Endothelial cell of umbilical vein (primary cell): Measurements from ENCODE around the gene PAFAH2. TPM values are rescaled to one million over a fixed set of nuclear protein-coding genes. Genes with fewer than 3 reads are reported as not detected.

ENCODE experiments used
- BruUV-seq: library from RNA; stranded (reverse); fragments of 400-500 nt; replicated peaks from 2 replicates; lab custom pipeline; 2021; lab: Mats Ljungman, UMichigan
- CTCF ChIA-PET: fragments of 300-600, 350-600 bp; sonication (Branson Sonifier 250); formaldehyde crosslinking; loops from one replicate; lab custom pipeline; 2021; ENCODE audit warnings: antibody characterized with exemption, inconsistent platforms; lab: Charles Lee
- POLR2A ChIA-PET: fragments of 300-600, 350-600 bp; sonication (Branson Sonifier 250); formaldehyde crosslinking; loops from one replicate; lab custom pipeline; 2021; ENCODE audit warnings: antibody characterized with exemption, inconsistent platforms; lab: Charles Lee
- DNase-seq: peaks from one replicate; pipeline ENCODE4 v3.0.0-alpha.2; 2011; ENCODE audit warnings: low read depth, low spot score
- FAIRE-seq: peaks from 2 replicates; lab custom pipeline; 2011; peaks lifted over from hg19 to GRCh38; lab: Jason Lieb, UNC
- H2AFZ ChIP-seq: 2 replicates; pipeline ENCODE4 v1.6.0; 2012; ENCODE audit warnings: low read depth, low read length, control low read depth, inconsistent platforms
- H3K27ac ChIP-seq: 2 replicates; pipeline ENCODE4 v1.5.1; 2011; ENCODE audit warnings: low read depth, mild to moderate bottlenecking, control low read depth, low read length, moderate library complexity; ENCODE audit not compliant: insufficient read depth
- H3K27me3 ChIP-seq, 2 experiments: 2 replicates each; pipeline versions ENCODE4 v1.6.0 to v1.6.1; 2011; ENCODE audit warnings: low read length in 2 of 2, mixed read lengths in 1 of 2; ENCODE audit not compliant: control insufficient read depth in 2 of 2, insufficient read depth in 2 of 2
- H3K36me3 ChIP-seq, 2 experiments: 2 replicates in 1 of 2; 3 replicates in 1 of 2; pipeline ENCODE4 v1.5.1; 2011; ENCODE audit warnings: low read length in 2 of 2, mild to moderate bottlenecking in 1 of 2, moderate library complexity in 1 of 2; ENCODE audit not compliant: control insufficient read depth in 2 of 2, insufficient read depth in 2 of 2; ENCODE audit errors: extremely low read depth in 1 of 2
- H3K4me1 ChIP-seq: 3 replicates; pipeline ENCODE4 v1.5.1; 2011; ENCODE audit warnings: mild to moderate bottlenecking, low read length; ENCODE audit not compliant: control insufficient read depth, insufficient read depth; ENCODE audit errors: extremely low read depth
- H3K4me2 ChIP-seq: 2 replicates; pipeline ENCODE4 v1.6.1; 2011; ENCODE audit warnings: low read length, control low read depth, mixed read lengths; ENCODE audit not compliant: insufficient read depth
- H3K4me3 ChIP-seq, 3 experiments: fragments of 200-600 bp in 1 of 3; sonication (generic), shearing (Covaris generic) in 1 of 3; replicated peaks in 1 of 3; 2 replicates each; pipeline ENCODE4 v1.5.1; 2011 to 2016; ENCODE audit warnings: control low read depth in 3 of 3, low read length in 3 of 3, mild to moderate bottlenecking in 2 of 3, inconsistent platforms in 1 of 3, low read depth in 1 of 3, moderate library complexity in 1 of 3; ENCODE audit not compliant: insufficient read depth in 1 of 3
- H3K79me2 ChIP-seq: 2 replicates; pipeline ENCODE4 v1.6.0; 2012; ENCODE audit warnings: low read length, inconsistent platforms; ENCODE audit not compliant: control insufficient read depth, insufficient read depth
- H3K9ac ChIP-seq: replicated peaks from 2 replicates; pipeline ENCODE3; 2011; ENCODE audit warnings: low read length, control low read depth; ENCODE audit not compliant: insufficient read depth; ENCODE audit errors: extremely low read depth
- H3K9me1 ChIP-seq: replicated peaks from 3 replicates; pipeline ENCODE4 v1.6.0; 2011; ENCODE audit warnings: mild to moderate bottlenecking, low read length; ENCODE audit not compliant: control insufficient read depth, insufficient read depth; ENCODE audit errors: extremely low read depth
- H3K9me3 ChIP-seq: replicated peaks from 2 replicates; pipeline ENCODE4 v1.5.1; 2012; ENCODE audit warnings: low read length, inconsistent platforms; ENCODE audit not compliant: control insufficient read depth, insufficient read depth
- H4K20me1 ChIP-seq: replicated peaks from 2 replicates; pipeline ENCODE3; 2011; ENCODE audit warnings: mild to moderate bottlenecking, low read length; ENCODE audit not compliant: control insufficient read depth, insufficient read depth; ENCODE audit errors: extremely low read depth
- EZH2 ChIP-seq: IDR thresholded peaks from 2 replicates; pipeline ENCODE4 v1.6.1; 2012; ENCODE audit warnings: borderline replicate concordance, low read depth, mild to moderate bottlenecking, moderate library complexity, low read length, inconsistent platforms; ENCODE audit not compliant: severe bottlenecking
- FOS ChIP-seq: IDR thresholded peaks from 2 replicates; pipeline ENCODE4 v1.6.1; 2011; ENCODE audit warnings: mild to moderate bottlenecking, low read length, moderate library complexity, borderline replicate concordance; ENCODE audit not compliant: insufficient read depth
- GATA2 ChIP-seq: IDR thresholded peaks from 2 replicates; pipeline ENCODE4 v1.7.0; 2011; ENCODE audit warnings: low read depth, mild to moderate bottlenecking, moderate library complexity, mixed read lengths, low read length; ENCODE audit not compliant: insufficient read length, insufficient read depth
- JUN ChIP-seq: IDR thresholded peaks from 2 replicates; pipeline ENCODE4 v1.6.1; 2011; ENCODE audit warnings: borderline replicate concordance, low read depth; ENCODE audit not compliant: insufficient read length, insufficient read depth
- MAX ChIP-seq: IDR thresholded peaks from 2 replicates; pipeline ENCODE4 v1.6.1; 2011; ENCODE audit not compliant: insufficient read depth, insufficient read length
- MYC ChIP-seq: IDR thresholded peaks from one replicate; pipeline ENCODE4 v1.6.1; 2011; ENCODE audit warnings: mild to moderate bottlenecking, low read depth, low read length
- POLR2A ChIP-seq: IDR thresholded peaks from 2 replicates; pipeline ENCODE4 v1.6.1; 2012; ENCODE audit warnings: low read depth, mild to moderate bottlenecking, control low read depth, low read length
- POLR2AphosphoS5 ChIP-seq: IDR thresholded peaks from 2 replicates; pipeline ENCODE4 v1.6.1; 2012; ENCODE audit warnings: low read depth, mild to moderate bottlenecking, control low read depth, low read length, moderate library complexity; ENCODE audit not compliant: insufficient read depth
- dilution Hi-C: fragments of 300-500 bp; cut with MboI; formaldehyde crosslinking; loops from one replicate; pipeline ENCODE4 v1.15.0; 2019; ENCODE audit warnings: low sequenced_read_pairs; ENCODE audit not compliant: extremely low pct_ligation_motif_present
- intact Hi-C: fragments of 100-400 bp; cut with micrococcal nuclease; formaldehyde crosslinking; loops from one replicate; pipeline ENCODE4 v1.10.0; 2022
- polyA plus RNA-seq, 4 experiments: library from polyadenylated mRNA; depleted of rRNA in 3 of 4; stranded (reverse) in 3 of 4; unstranded in 1 of 4; fragments of >200 nt; gene quantifications; 2 replicates each; pipeline versions ENCODE4 v1.2.1 to v1.2.3, GENCODE V29; 2011 to 2012; ENCODE audit warnings: missing spikeins in 1 of 4
- total RNA-seq: library from RNA; stranded (reverse); gene quantifications from 2 replicates; pipeline ENCODE4 v1.2.3, GENCODE V29; 2021
- TF ChIP-seq, protein P1 (sequence below), 2 donors: IDR thresholded peaks; 1 replicate in 1 of 2; 2 replicates in 1 of 2; pipeline ENCODE4 v1.5.1; 2011; ENCODE audit warnings: low read length in 2 of 2, mild to moderate bottlenecking in 2 of 2, moderate library complexity in 2 of 2, control low read depth in 1 of 2, inconsistent platforms in 1 of 2, low read depth in 1 of 2; ENCODE audit not compliant: insufficient read depth in 1 of 2; ENCODE audit errors: extremely low read depth in 1 of 2

The PAFAH2 gene
- total and polyA plus RNA-seq, 2 donors (not counting 3 experiments of a cell fraction or from before 2014, with no cell fraction given), result 6.0 to 6.9 TPM

- H3K9me3 ChIP-seq, result no peaks in the 10 kb centered on the region
- no peak overlapping the region for H3K4me3 ChIP-seq
- no peak overlapping the region for H3K4me2 ChIP-seq
- H3K27me3 ChIP-seq, result peaks cover 0 to under 1% of the 10 kb centered on the region in 2 experiments
- ChIA-PET CTCF (interaction anchor here (0.5 to 2.3 kb wide), 4 partner anchors 9 to 141 kb away, joined by 3 to 7 read pairs (median 6); partner anchors contain the start of gene PAFAH2), POLR2A (no interaction called here)
- H3K36me3 ChIP-seq, result no peaks in the 10 kb centered on the region
- H2AFZ ChIP-seq, result no peak overlapping the region
- H3K79me2 ChIP-seq, result no peaks in the 10 kb centered on the region
- intact Hi-C loops (no loop called here), dilution Hi-C loops (no loop called here)
- BruUV-seq, result no TSS peak
- no peak overlapping the region for H3K27ac ChIP-seq
- no peaks in the 10 kb centered on the region for H4K20me1 ChIP-seq
- no peak for FAIRE-seq
- no peak for TF ChIP-seq POLR2A
- TF ChIP-seq GATA2, result no peak
- no peak for TF ChIP-seq FOS
- no peak for TF ChIP-seq EZH2
- TF ChIP-seq MAX, result no peak
- TF ChIP-seq, protein P1, sequence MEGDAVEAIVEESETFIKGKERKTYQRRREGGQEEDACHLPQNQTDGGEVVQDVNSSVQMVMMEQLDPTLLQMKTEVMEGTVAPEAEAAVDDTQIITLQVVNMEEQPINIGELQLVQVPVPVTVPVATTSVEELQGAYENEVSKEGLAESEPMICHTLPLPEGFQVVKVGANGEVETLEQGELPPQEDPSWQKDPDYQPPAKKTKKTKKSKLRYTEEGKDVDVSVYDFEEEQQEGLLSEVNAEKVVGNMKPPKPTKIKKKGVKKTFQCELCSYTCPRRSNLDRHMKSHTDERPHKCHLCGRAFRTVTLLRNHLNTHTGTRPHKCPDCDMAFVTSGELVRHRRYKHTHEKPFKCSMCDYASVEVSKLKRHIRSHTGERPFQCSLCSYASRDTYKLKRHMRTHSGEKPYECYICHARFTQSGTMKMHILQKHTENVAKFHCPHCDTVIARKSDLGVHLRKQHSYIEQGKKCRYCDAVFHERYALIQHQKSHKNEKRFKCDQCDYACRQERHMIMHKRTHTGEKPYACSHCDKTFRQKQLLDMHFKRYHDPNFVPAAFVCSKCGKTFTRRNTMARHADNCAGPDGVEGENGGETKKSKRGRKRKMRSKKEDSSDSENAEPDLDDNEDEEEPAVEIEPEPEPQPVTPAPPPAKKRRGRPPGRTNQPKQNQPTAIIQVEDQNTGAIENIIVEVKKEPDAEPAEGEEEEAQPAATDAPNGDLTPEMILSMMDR (IDR thresholded peaks at IDR 0.05; ENCODE audit: extremely low read depth in 1 of 2, insufficient read depth in 1 of 2, low read depth in 1 of 2, low read length in 2 of 2), result no peak
- no peak for TF ChIP-seq MYC
- TF ChIP-seq JUN, result no peak
- no peak for TF ChIP-seq POLR2AphosphoS5
- H3K9me1 ChIP-seq, result no peaks in the 10 kb centered on the region
- no peaks in the 10 kb centered on the region for H3K4me1 ChIP-seq
- no peak overlapping the region for H3K9ac ChIP-seq
- no peak for DNase-seq
These were observed 30.0 kb upstream of the PAFAH2 start for GRCh38 chr1:26027716-26028489.
